Measurements from ENCODE around the gene THRSP.
"Not testable (repeated sequence)": the region's sequence is repeated elsewhere in the genome, so short reads cannot be mapped to it uniquely, and the experiment has no call there.

Gene THRSP

GRCh38 chr11:78039391-78039918 is 24.2 kb upstream of the THRSP start:
- no peak for DNase-seq (ENCODE audit: low spot score)

- no peak for DNase-seq (ENCODE audit: low spot score)
Observed at GRCh38 chr11:78039919-78040671, 23.6 kb upstream of the THRSP start.

- DNase-seq (ENCODE audit: low spot score), result no peak
Observed at GRCh38 chr11:78040691-78041379, 22.8 kb upstream of the THRSP start.

- DNase-seq (ENCODE audit: low spot score), result not testable (repeated sequence)
Observed at GRCh38 chr11:78041380-78041719, 22.3 kb upstream of the THRSP start.

- no peak for DNase-seq (ENCODE audit: low spot score)
Observed at GRCh38 chr11:78041843-78042440, 21.7 kb upstream of the THRSP start.

GRCh38 chr11:78044706-78045105 is 19.0 kb upstream of the THRSP start:
- DNase-seq (ENCODE audit: low spot score), result no peak

- peak; percentile 89 for DNase-seq (ENCODE audit: low spot score)
Observed at GRCh38 chr11:78045851-78046485, 17.7 kb upstream of the THRSP start.

GRCh38 chr11:78046486-78046854 is 17.2 kb upstream of the THRSP start:
- no peak for DNase-seq (ENCODE audit: low spot score)

- DNase-seq (ENCODE audit: low spot score), result no peak
Observed at GRCh38 chr11:78048561-78048960, 15.1 kb upstream of the THRSP start.

GRCh38 chr11:78049348-78049747 is 14.3 kb upstream of the THRSP start:
- DNase-seq (ENCODE audit: low spot score), result no peak

- no peak for DNase-seq (ENCODE audit: low spot score)
Observed at GRCh38 chr11:78050964-78051831, 12.5 kb upstream of the THRSP start.

GRCh38 chr11:78054971-78055370 is 8.7 kb upstream of the THRSP start:
- no peak for DNase-seq (ENCODE audit: low spot score)

- DNase-seq (ENCODE audit: low spot score), result no peak
Observed at GRCh38 chr11:78056093-78056492, 7.6 kb upstream of the THRSP start.

- no peak for DNase-seq (ENCODE audit: low spot score)
Observed at GRCh38 chr11:78057462-78058055, 6.1 kb upstream of the THRSP start.

GRCh38 chr11:78059749-78060328 is 3.8 kb upstream of the THRSP start:
- not testable (repeated sequence) for DNase-seq (ENCODE audit: low spot score)

- no peak for DNase-seq (ENCODE audit: low spot score)
Observed at GRCh38 chr11:78060533-78060932, 3.1 kb upstream of the THRSP start.

GRCh38 chr11:78061088-78061920 is 2.4 kb upstream of the THRSP start:
- no peak for DNase-seq (ENCODE audit: low spot score)

GRCh38 chr11:78061921-78062311 is 1.7 kb upstream of the THRSP start:
- no peak for DNase-seq (ENCODE audit: low spot score)

- no peak for DNase-seq (ENCODE audit: low spot score)
Observed at GRCh38 chr11:78062671-78063070, 990 bp upstream of the THRSP start.

- no peak for DNase-seq (ENCODE audit: low spot score)
Observed at GRCh38 chr11:78065203-78065602, 1.5 kb downstream of the THRSP start.

All from ecto neural progenitor cell (in vitro differentiated cells).